ENCODE data around the gene CXorf49B. TPM values are rescaled to one million over a fixed set of nuclear protein-coding genes. Genes with fewer than 3 reads are reported as not detected.
"Not testable (repeated sequence)": the region's sequence is repeated elsewhere in the genome, so short reads cannot be mapped to it uniquely, and the experiment has no call there.

The CXorf49B gene
- not detected for total RNA-seq

DNA sequence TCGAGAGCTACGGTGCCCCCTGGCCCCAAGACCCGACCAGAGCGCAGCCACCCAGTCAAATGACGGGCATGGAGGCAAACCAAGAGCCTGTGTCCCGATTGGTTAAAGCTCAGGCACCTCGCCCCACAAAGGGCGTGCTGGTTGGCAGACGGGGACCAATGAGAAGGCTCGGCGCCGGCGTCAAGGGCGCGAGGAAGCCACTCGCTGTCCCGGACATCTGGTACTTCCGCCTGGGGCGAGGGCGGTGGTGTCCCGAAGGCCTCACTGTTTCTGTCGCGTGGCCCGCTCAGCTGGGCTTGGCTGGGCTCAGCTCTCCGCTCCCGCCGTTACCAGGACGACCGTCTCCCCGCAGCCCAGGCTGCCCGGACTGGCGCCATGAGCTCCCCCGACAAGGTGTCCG is at the start of gene CXorf49B:
CXorf49B (plus strand) TSS at position 301 of the 400 bp plus-strand sequence; CDS start at position 376, 75 bp downstream.
- H3K4me3 ChIP-seq; H3K27ac ChIP-seq; H3K4me1 ChIP-seq; H3K9me3 ChIP-seq; intact Hi-C loops (cut with DNase I); H3K27me3 ChIP-seq; H3K36me3 ChIP-seq; DNase-seq; H3K9ac ChIP-seq (ENCODE audit: low read depth in 2 of 2, low read length in 2 of 2): not testable (repeated sequence)

DNA sequence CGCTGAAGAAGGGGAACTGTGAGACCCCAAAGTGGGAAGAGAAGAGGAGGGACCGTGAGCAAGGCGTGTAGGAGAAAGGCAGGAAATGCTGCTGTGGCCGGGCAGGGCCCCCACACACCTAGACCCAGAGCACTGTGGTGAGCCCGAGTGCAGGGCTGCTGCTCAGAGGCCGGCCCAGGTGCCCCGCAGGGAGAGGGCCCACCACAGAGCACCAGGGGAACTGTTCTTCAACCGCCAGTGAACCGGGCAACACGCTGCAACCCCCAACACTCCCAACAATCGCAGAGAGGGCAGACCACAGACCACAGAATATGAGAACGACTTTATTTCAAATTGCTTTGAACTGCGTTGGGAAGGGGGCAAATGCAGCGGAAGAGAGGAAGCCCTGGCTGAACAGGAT is 49.1 kb upstream of the CXorf49B start:
- intact Hi-C loops (cut with DNase I); DNase-seq; H3K9me3 ChIP-seq; H3K9ac ChIP-seq (ENCODE audit: low read depth in 2 of 2, low read length in 2 of 2); H3K36me3 ChIP-seq; H3K4me3 ChIP-seq; H3K4me1 ChIP-seq; H3K27ac ChIP-seq; H3K27me3 ChIP-seq: not testable (repeated sequence)

DNA sequence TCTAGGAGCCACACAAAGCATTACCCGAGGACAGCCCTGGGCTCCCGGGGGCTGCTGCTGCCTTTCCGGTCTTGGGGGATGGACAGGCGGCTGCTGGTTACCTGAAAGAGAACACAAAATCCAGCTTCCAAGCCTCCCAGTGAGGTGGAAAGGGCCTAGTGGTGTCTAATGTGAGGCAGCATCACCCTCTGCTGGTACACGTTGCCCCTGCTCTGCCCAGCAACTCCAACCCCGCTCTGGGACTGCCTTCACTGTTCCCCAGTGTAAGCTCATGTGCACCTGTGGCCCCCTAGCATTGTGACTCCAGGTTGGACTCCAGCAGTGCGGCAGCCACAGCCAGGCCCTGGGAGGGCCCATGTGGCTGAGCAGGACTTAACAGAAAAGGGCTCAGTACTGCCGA is 47.6 kb upstream of the CXorf49B start:
- DNase-seq; H3K9me3 ChIP-seq; H3K4me1 ChIP-seq; H3K4me3 ChIP-seq; intact Hi-C loops (cut with DNase I); H3K27me3 ChIP-seq; H3K27ac ChIP-seq; H3K9ac ChIP-seq (ENCODE audit: low read depth in 2 of 2, low read length in 2 of 2); H3K36me3 ChIP-seq: not testable (repeated sequence)

DNA sequence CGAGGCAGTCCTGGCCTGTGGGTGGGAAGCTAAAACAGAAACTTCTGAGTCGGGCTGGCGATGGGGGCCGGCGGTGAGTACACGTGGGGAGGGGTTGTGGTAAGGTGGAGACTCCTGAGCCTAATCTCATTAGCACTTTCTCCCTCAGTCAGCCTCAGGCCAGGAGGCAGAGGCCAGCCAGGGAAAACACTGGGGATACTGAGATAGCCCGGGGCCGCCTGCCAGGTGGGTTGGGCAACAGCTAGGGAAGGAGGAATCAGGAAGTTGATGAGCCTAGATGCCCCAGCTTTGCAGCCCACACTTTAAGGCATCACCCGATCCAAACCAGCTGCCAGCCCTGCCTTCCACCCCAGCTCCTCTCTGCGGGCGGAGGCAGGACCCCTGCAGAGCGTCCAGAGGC is 46.8 kb upstream of the CXorf49B start:
- DNase-seq; H3K27ac ChIP-seq; intact Hi-C loops (cut with DNase I); H3K36me3 ChIP-seq; H3K4me1 ChIP-seq; H3K27me3 ChIP-seq; H3K4me3 ChIP-seq; H3K9me3 ChIP-seq; H3K9ac ChIP-seq (ENCODE audit: low read depth in 2 of 2, low read length in 2 of 2): not testable (repeated sequence)

DNA sequence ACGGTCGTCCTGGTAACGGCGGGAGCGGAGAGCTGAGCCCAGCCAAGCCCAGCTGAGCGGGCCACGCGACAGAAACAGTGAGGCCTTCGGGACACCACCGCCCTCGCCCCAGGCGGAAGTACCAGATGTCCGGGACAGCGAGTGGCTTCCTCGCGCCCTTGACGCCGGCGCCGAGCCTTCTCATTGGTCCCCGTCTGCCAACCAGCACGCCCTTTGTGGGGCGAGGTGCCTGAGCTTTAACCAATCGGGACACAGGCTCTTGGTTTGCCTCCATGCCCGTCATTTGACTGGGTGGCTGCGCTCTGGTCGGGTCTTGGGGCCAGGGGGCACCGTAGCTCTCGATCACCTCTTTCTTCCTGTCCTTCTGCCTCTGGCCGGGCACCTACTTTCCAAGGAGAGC is 45.0 kb upstream of the CXorf49B start, which contains the start of gene CXorf49:
CXorf49 (minus strand) TSS at position 101 of the 400 bp plus-strand sequence. CDS start 134 bp downstream, outside the sequence.
- H3K27me3 ChIP-seq; H3K36me3 ChIP-seq; H3K9ac ChIP-seq (ENCODE audit: low read depth in 2 of 2, low read length in 2 of 2); H3K27ac ChIP-seq; H3K9me3 ChIP-seq; H3K4me3 ChIP-seq; H3K4me1 ChIP-seq; DNase-seq; intact Hi-C loops (cut with DNase I): not testable (repeated sequence)

DNA sequence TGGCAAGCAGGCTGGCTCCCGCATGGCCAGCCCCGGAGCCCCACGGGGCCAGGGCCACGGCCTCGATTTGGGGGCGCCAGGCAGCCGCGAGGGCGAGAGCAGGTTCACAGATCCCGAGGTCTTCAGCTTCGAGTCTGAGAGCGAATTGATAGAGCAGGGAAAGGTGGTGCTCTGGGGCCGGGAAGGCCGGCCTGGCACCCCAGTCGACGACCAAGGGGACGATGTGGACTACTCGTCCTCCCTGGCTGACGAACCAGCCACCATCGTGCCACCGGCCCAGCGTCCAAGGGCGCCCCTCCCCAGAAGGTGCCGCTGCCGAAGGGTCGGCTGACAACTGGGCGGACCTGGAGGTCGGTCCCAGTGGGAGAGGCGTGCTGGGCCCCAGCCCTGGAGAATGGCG is 44.0 kb upstream of the CXorf49B start:
- H3K27me3 ChIP-seq; H3K9ac ChIP-seq (ENCODE audit: low read depth in 2 of 2, low read length in 2 of 2); H3K9me3 ChIP-seq; DNase-seq; H3K4me1 ChIP-seq; H3K27ac ChIP-seq; intact Hi-C loops (cut with DNase I); H3K36me3 ChIP-seq; H3K4me3 ChIP-seq: not testable (repeated sequence)

DNA sequence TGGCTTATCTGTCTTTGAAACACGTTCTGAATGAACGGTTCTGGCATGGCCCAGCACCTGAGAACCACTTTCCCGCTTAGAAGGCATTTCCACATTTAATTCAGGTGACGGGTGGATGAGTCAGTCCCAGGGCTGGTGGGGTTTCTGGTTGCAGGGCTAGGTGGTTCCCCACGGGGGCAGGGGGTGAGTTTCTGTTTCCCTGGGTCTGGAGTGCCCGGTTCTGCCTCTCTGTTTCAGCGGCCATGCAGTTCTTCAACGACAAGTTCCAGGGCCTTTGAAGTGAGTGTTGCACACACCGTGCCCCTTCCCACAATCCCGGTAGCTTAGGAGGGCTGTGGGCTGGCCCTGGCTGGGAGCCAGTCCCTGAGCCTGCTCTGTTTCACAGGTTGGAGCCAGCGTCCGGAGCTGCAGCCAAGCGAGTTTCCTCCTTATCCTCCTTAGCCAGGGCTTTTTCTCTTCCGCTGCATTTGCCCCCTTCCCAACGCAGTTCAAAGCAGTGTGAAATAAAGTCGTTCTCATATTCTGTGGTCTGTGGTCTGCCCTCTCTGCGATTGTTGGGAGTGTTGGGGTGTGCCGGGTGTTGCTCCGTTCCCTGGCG is 42.8 kb upstream of the CXorf49B start:
- H3K36me3 ChIP-seq; H3K27me3 ChIP-seq; intact Hi-C loops (cut with DNase I); H3K4me3 ChIP-seq; H3K27ac ChIP-seq; DNase-seq; H3K9ac ChIP-seq (ENCODE audit: low read depth in 2 of 2, low read length in 2 of 2); H3K4me1 ChIP-seq; H3K9me3 ChIP-seq: not testable (repeated sequence)

DNA sequence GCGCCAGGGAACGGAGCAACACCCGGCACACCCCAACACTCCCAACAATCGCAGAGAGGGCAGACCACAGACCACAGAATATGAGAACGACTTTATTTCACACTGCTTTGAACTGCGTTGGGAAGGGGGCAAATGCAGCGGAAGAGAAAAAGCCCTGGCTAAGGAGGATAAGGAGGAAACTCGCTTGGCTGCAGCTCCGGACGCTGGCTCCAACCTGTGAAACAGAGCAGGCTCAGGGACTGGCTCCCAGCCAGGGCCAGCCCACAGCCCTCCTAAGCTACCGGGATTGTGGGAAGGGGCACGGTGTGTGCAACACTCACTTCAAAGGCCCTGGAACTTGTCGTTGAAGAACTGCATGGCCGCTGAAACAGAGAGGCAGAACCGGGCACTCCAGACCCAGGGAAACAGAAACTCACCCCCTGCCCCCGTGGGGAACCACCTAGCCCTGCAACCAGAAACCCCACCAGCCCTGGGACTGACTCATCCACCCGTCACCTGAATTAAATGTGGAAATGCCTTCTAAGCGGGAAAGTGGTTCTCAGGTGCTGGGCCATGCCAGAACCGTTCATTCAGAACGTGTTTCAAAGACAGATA is 2.4 kb upstream of the CXorf49B start:
- H3K36me3 ChIP-seq; H3K4me3 ChIP-seq; H3K4me1 ChIP-seq; H3K9ac ChIP-seq (ENCODE audit: low read depth in 2 of 2, low read length in 2 of 2); intact Hi-C loops (cut with DNase I); DNase-seq; H3K27ac ChIP-seq; H3K9me3 ChIP-seq; H3K27me3 ChIP-seq: not testable (repeated sequence)

DNA sequence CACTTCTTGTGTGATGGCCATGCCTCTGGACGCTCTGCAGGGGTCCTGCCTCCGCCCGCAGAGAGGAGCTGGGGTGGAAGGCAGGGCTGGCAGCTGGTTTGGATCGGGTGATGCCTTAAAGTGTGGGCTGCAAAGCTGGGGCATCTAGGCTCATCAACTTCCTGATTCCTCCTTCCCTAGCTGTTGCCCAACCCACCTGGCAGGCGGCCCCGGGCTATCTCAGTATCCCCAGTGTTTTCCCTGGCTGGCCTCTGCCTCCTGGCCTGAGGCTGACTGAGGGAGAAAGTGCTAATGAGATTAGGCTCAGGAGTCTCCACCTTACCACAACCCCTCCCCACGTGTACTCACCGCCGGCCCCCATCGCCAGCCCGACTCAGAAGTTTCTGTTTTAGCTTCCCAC is 1.7 kb downstream of the CXorf49B start:
- H3K27me3 ChIP-seq; H3K36me3 ChIP-seq; H3K9ac ChIP-seq (ENCODE audit: low read depth in 2 of 2, low read length in 2 of 2); H3K27ac ChIP-seq; H3K4me1 ChIP-seq; H3K9me3 ChIP-seq; H3K4me3 ChIP-seq; intact Hi-C loops (cut with DNase I); DNase-seq: not testable (repeated sequence)

DNA sequence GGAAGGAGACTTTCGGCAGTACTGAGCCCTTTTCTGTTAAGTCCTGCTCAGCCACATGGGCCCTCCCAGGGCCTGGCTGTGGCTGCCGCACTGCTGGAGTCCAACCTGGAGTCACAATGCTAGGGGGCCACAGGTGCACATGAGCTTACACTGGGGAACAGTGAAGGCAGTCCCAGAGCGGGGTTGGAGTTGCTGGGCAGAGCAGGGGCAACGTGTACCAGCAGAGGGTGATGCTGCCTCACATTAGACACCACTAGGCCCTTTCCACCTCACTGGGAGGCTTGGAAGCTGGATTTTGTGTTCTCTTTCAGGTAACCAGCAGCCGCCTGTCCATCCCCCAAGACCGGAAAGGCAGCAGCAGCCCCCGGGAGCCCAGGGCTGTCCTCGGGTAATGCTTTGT is 2.5 kb downstream of the CXorf49B start:
- H3K27me3 ChIP-seq; intact Hi-C loops (cut with DNase I); H3K9ac ChIP-seq (ENCODE audit: low read depth in 2 of 2, low read length in 2 of 2); H3K4me1 ChIP-seq; H3K9me3 ChIP-seq; H3K27ac ChIP-seq; DNase-seq; H3K4me3 ChIP-seq; H3K36me3 ChIP-seq: not testable (repeated sequence)

DNA sequence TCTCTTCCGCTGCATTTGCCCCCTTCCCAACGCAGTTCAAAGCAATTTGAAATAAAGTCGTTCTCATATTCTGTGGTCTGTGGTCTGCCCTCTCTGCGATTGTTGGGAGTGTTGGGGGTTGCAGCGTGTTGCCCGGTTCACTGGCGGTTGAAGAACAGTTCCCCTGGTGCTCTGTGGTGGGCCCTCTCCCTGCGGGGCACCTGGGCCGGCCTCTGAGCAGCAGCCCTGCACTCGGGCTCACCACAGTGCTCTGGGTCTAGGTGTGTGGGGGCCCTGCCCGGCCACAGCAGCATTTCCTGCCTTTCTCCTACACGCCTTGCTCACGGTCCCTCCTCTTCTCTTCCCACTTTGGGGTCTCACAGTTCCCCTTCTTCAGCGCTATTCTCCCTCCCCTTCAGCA is 4.0 kb downstream of the CXorf49B start:
- H3K4me1 ChIP-seq; H3K9ac ChIP-seq (ENCODE audit: low read depth in 2 of 2, low read length in 2 of 2); intact Hi-C loops (cut with DNase I); H3K36me3 ChIP-seq; H3K4me3 ChIP-seq; DNase-seq; H3K27me3 ChIP-seq; H3K27ac ChIP-seq; H3K9me3 ChIP-seq: not testable (repeated sequence)

DNA sequence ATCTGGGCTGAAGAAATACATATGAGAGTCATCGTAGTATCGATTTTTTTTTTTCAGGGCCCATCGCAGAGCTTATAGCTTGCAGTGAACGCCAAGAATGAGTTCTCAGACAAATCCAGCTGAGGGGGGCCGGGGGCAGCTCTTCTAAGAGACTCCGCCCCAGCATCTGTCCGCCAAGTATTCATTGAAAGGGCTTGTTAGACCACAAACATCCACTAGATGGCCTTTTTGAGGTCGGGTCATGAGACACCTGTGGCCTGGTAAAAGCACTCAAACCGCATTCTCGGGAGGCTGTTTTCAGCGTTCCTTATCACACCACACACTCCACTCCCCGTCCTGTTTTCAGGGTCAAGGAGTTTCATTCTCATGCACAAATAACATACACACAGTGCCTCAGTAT is 15.2 kb downstream of the CXorf49B start:
- H3K9ac ChIP-seq (ENCODE audit: low read depth in 2 of 2, low read length in 2 of 2); H3K9me3 ChIP-seq; H3K36me3 ChIP-seq; H3K27ac ChIP-seq; H3K4me3 ChIP-seq; H3K4me1 ChIP-seq; DNase-seq; intact Hi-C loops (cut with DNase I); H3K27me3 ChIP-seq: not testable (repeated sequence)

DNA sequence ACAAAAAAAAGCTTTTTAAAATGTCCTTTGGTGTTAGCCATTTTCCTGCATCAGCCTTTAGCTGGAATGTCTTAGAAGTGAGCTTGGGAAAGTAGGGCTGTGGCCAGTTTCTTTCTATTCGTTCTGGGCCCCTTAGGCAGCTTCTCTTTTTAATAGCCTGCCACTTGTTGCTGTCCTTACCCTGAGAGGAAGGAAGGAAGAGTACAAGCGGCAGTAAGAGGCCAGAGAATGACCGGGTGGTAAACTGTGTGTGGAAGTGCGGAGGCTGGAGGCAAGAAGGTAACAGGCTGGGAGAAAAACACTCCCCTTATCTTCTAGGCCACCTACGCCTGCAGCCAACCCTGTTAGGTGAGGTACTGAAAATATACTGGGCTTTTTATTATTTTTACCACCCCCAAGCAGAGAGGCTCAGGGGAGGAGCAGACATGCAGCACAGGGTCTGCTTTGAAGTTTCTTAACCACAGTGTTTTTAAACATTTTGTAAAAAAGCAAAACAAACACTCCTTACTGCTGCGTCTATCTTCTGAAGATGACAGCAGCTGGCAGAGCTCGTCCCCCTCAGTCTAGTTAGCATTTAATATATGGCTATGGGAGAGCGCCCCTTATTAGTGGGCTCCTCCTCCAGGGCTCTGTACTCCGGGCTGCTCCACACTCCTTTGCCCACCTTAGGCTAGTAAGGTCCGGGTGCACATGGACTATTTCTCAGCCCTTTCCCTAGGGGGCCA is 19.2 kb downstream of the CXorf49B start:
- H3K9me3 ChIP-seq; H3K9ac ChIP-seq (ENCODE audit: low read depth in 2 of 2, low read length in 2 of 2); H3K4me1 ChIP-seq; H3K36me3 ChIP-seq; DNase-seq; H3K4me3 ChIP-seq; H3K27ac ChIP-seq; intact Hi-C loops (cut with DNase I); H3K27me3 ChIP-seq: not testable (repeated sequence)

DNA sequence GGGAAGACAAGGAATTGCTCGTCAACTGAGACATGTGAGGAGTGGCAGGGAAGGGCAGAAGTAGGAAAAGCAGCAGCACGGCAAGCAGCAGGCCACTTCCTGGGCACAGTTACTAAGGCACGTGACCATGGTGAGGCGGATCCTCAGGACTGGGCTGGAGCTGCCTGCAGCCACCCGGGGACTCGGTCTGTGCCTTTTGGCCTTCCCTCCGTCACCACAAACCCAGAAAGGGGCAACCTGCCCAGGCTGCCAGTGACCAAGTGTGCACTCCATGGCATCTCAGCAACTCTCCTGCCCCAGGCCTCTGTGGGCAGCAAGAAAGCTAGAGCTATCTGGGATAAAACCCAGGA is 19.8 kb downstream of the CXorf49B start:
- H3K4me1 ChIP-seq; H3K36me3 ChIP-seq; H3K9ac ChIP-seq (ENCODE audit: low read depth in 2 of 2, low read length in 2 of 2); H3K4me3 ChIP-seq; H3K27ac ChIP-seq; intact Hi-C loops (cut with DNase I); DNase-seq; H3K27me3 ChIP-seq; H3K9me3 ChIP-seq: not testable (repeated sequence)

Measured in colonic mucosa (tissue), 4 donors.